ENCODE data around the gene RNF215.

The RNF215 gene

DNA sequence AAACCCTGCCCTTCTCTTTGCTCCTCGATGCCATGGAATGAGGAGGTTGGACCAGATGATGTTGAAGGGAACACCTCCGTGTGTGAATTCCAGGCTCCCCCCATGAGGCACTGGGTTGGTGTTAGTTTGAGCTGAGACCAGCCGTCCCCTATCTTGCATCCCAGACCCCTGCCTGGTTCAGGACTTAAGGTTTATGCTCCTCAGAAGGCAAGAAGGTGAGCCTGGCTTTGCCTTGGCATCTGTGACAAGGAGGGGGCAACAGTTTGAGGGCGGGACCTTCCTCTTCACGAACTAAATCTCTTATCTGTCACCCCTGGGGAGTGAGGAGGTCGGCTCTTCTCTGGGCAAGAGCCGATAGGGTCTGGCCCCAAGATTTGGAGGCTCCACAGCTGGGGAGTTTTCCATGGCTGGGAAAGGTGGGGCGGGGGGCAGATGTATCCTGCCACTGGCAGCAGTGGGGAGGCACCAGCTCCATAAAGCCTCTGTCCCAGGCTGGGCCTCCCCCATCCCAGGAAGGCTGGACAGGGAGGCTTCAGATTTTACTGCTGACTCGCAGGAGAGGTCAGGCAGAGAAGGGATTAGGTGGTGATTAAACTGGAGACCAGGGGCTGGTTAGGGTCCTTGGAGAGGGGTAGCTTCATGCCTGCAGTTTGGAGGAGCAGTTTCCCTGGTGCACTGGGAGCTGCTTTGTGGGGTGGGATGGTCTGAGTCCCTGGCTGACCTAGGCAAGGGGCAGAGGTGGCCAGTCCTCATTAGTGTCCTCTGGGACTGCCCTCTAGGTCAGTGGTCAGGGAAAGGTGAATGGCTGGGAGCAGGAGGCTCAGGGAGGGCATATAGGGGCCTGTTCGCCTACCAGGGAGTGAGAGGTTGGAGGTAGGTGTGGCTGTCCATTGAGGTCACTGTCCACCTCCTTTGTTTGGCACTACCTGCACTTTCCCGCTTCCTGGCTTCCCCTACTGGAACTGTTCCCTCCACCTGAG, 10.7 kb upstream of the RNF215 start:
- Mint-ChIP-seq H3K4me3 (peak overlapping the region; percentile 83), H3K27ac (no peak overlapping the region), H3K9me3 (no peaks in the 10 kb centered on the region), H3K36me3 (peaks cover 2% of the 10 kb centered on the region), H3K4me1 (peaks cover 44% of the 10 kb centered on the region), H3K27me3 (peaks cover 25% of the 10 kb centered on the region)
- no peak for DNase-seq
- CTCF ChIA-PET, result interaction anchor here (1.3 to 2.5 kb wide), 7 partner anchors 8 to 110 kb away, joined by 3 to 13 read pairs (median 5); partner anchors contain the start of gene MTFP1

DNA sequence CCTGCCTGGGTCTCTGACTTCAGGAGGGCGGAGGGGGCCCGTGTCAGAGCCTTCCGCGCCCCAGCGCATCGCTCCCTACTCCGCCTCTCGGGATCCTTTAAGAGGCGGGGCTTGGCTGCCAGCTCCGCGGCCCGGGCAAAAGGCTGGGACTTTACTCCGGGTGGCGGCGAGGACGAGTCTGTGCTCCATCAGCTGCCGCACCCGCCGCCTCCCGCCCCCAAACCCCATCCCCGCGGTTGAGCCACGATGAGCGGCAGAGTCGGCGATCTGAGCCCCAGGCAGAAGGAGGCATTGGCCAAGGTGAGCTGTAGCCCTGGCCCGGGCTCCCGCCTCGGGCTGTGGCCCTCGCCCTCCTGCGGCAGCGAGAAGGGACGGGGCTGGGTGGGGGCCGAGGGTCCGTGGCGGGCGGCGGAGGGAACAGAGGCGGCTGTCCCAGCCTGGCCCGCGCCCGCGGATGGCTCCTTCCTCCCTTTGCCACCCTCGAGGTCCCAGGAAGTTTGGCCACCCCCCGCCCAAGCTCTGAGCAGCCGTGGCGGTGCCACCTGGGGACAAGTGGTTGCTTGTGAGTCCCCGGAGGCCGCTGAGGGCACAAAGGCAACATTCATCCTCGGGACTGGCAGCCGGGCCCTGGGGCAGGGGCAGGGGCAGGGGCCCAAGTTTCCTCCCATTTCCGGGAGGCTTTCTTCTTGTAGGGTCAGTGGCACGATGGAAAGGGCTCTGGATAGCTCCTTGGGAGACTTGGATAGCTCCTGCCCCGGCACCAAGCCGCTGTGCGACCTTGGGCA, 9.9 kb upstream of the RNF215 start, which contains the start of gene SEC14L2:
TSS of gene SEC14L2 (plus strand) at position 148 of the 785 bp plus-strand sequence. CDS start at position 247, 99 bp downstream.
- Mint-ChIP-seq H3K4me3 (peak within 1 kb of the TSS; percentile 83), H3K36me3 (peaks cover 2% of the 10 kb centered on the region), H3K27me3 (peaks cover 25% of the 10 kb centered on the region), H3K4me1 (peaks cover 51% of the 10 kb centered on the region), H3K9me3 (no peaks in the 10 kb centered on the region), H3K27ac (no peak within 1 kb of the TSS)
- peak; percentile 80 for DNase-seq
- CTCF ChIA-PET, result interaction anchor here (1.3 to 2.5 kb wide), 7 partner anchors 15 to 109 kb away, joined by 3 to 13 read pairs (median 5); partner anchors contain the start of gene MTFP1

DNA sequence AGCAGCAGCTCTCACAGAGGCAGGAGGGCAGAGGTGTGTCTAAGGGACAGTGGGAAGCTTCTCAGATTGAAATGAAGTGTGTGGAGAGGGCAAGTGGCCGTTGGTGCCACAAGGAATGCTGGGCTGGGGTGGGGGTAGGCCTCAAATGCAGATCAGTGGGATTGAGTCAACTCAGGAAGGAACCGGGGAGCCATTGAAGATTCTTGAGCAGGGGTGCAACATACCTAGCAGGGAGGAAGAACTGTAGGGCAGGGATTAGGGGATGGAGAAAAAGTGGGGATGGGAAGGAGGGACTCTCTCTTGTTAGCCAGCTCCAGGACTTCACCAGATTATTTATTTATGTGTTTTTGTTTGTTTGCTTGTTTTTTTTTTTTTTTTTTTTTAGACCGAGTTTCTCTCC, 6.7 kb upstream of the RNF215 start:
- CTCF ChIA-PET, result interaction anchor here (1.5 to 6.8 kb wide), 4 partner anchors 31 to 131 kb away, joined by 3 to 81 read pairs (median 32); partner anchors contain the start of gene MTFP1
- Mint-ChIP-seq H3K36me3 (no peaks in the 10 kb centered on the region), H3K27me3 (peaks cover 25% of the 10 kb centered on the region), H3K9me3 (peaks cover 4% of the 10 kb centered on the region), H3K4me1 (peaks cover 60% of the 10 kb centered on the region), H3K27ac (peak overlapping the region; percentile 70), H3K4me3 (no peak overlapping the region)
- no peak for DNase-seq

DNA sequence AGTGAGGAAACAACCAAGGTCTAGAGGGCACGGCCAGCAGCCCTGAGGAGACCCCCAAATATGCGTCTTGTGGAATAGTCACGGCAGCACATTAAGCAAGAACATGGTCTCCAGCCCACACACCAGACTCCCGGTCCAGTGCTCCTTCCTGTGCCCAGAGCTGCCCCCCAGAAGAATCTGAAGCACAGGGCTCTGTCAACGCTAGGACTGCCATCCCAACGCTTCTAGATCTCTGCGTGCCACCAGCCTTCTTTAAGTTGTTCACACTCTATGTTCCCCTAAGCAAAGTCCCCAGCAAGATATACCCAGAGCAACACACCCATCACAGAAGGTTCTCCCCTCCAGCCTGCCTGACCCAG, 6.1 kb upstream of the RNF215 start:
- no peaks in the 10 kb centered on the region for H3K36me3 Mint-ChIP-seq

DNA sequence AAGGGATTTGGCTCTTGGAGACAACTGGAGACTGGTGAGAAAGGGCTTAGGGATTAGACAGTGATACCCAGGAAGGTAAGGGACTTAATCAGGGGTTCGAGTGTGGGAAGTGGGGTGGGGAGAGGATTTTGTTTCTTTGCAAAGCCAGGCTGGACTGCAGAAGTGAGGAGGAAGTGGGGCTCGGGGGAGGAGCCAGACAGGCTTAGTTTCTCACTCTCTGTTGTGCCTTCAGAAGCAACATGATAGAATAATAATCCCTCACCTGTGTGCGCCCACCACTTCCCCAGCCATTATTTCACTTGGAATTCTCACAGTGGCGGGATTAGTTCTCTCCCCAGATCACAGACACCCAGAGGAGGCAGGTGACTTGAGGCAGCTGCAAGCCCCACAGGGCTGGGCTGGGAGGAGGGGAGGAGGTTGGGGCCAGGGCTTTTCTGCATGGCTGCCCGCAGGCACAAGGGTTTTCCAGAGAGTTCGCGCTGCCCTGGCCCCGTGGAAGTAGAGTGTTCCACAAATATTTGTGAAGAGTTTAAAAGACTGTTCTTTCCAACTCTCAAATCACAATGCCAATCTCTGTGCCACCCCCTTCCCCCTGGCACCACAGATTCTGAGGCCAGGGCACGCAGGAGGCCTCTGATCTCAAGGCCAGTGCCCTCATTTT, 5.6 kb upstream of the RNF215 start:
- no peaks in the 10 kb centered on the region for H3K36me3 Mint-ChIP-seq
- H3K4me1 Mint-ChIP-seq, result peaks cover 54% of the 10 kb centered on the region
- DNase-seq, result no peak
- H3K4me3 Mint-ChIP-seq, result no peak overlapping the region
- peak overlapping the region; percentile 40 for H3K27ac Mint-ChIP-seq
- CTCF ChIA-PET, result interaction anchor here (0.7 to 9.6 kb wide), 10 partner anchors 32 to 362 kb away, joined by 3 to 252 read pairs (median 6); partner anchors contain the start of genes CASTOR1 and MTFP1
- H3K27me3 Mint-ChIP-seq, result peaks cover 16% of the 10 kb centered on the region
- H3K9me3 Mint-ChIP-seq, result peaks cover 4% of the 10 kb centered on the region

More for the DNA sequence above, 6.1 kb upstream of the RNF215 start:
- no peak for DNase-seq
- Mint-ChIP-seq H3K27ac (no peak overlapping the region), H3K4me3 (no peak overlapping the region), H3K9me3 (peaks cover 4% of the 10 kb centered on the region), H3K4me1 (peaks cover 58% of the 10 kb centered on the region), H3K27me3 (peaks cover 21% of the 10 kb centered on the region)
- CTCF ChIA-PET, result interaction anchor here (1.5 to 6.8 kb wide), 3 partner anchors 31 to 105 kb away, joined by 6 to 81 read pairs (median 57); partner anchors contain the start of gene MTFP1

DNA sequence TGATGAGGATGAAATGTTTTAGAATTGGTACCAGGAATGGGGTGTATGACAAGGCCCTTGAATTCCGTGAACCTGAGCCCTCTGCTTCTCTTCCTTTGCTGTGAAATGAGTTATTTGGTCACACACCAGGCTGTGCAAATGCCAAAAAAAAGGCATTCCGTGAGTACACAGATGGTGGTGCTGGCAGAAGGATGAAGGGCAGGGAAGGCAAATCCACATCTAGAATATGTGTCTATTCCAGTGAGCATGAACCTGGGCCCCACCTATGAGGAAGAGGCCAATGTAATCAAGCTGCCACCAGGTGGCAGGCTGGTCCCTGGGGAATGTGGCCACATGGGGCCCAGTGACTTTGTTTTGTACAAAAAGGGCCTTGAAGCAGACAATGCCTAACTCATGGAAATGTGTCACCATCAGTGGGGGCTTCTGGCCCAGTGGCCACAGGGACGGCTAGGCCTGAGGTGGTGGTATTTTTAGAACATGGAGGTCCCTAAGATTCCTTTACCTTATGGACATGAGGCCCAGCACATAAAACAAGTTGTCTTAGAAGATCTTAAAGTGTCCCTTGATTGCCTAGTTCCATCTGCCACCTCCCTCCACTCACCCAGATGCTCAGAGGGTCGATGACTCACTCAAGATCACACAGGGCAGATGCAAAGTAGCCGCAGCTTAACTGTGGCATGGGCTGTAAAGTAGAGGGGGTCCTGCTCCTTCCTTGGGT, 3.9 kb upstream of the RNF215 start:
- H3K4me3 Mint-ChIP-seq, result no peak overlapping the region
- H3K9me3 Mint-ChIP-seq, result peaks cover 4% of the 10 kb centered on the region
- peaks cover 55% of the 10 kb centered on the region for H3K4me1 Mint-ChIP-seq
- DNase-seq, result peak; percentile 85
- no peaks in the 10 kb centered on the region for H3K36me3 Mint-ChIP-seq
- peak overlapping the region; percentile 78 for H3K27ac Mint-ChIP-seq
- CTCF ChIA-PET, result interaction anchor here (0.6 to 9.6 kb wide), 23 partner anchors 8 to 364 kb away, joined by 3 to 252 read pairs (median 4); partner anchors contain the start of genes CASTOR1 and MTFP1
- peaks cover 12% of the 10 kb centered on the region for H3K27me3 Mint-ChIP-seq

DNA sequence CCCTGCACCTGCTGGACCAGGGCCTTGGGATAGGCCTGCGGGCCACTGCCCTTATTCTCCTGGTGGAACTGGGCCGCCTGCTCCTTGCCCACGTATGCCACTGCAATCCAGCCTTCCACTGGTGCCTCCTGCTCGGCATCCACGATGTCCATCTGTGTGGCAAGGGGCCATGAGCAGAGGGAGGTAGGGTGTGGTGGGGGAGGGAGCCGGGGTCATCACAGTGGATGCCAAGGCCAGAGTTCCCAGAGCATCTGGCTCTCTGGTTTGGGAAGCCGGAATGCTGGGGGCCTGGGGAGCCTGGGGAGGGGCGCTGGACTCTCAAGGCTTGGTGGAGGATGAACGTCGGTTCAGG, 627 bp downstream of the RNF215 start:
- CTCF ChIA-PET, result interaction anchor here (0.8 to 9.6 kb wide), 6 partner anchors 18 to 280 kb away, joined by 4 to 252 read pairs (median 5); partner anchors contain the start of gene CASTOR1
- Mint-ChIP-seq H3K4me1 (peaks cover 25% of the 10 kb centered on the region), H3K4me3 (peak overlapping the region; percentile 78), H3K9me3 (peaks cover 4% of the 10 kb centered on the region), H3K36me3 (no peaks in the 10 kb centered on the region), H3K27ac (peak overlapping the region; percentile 28), H3K27me3 (peaks cover 16% of the 10 kb centered on the region)
- DNase-seq, result no peak

DNA sequence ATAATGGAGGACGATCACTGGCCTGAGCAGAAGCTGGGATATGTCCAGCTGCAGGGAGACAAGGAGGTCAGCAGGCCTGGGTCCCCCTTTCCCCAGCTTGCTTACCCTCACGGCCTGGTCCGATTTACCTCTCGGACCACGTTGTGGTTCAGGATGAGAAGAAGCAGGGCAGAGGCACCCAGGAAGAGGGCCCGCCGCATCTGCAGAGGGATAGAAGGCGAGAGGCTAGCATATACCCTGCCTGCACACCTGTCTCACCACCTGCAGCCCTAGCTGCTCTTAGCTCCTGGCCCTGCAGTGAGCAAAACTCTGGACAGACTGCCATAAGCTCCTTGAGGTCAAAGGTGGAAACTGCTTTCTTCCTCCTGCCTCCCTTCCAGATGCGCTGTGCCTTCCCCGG, 1.3 kb downstream of the RNF215 start:
- DNase-seq, result no peak
- peaks cover 20% of the 10 kb centered on the region for H3K27me3 Mint-ChIP-seq
- CTCF ChIA-PET, result interaction anchor here (0.7 to 9.6 kb wide), 8 partner anchors 17 to 278 kb away, joined by 3 to 252 read pairs (median 4); partner anchors contain the start of gene CASTOR1
- H3K4me1 Mint-ChIP-seq, result peaks cover 19% of the 10 kb centered on the region
- peaks cover 4% of the 10 kb centered on the region for H3K9me3 Mint-ChIP-seq
- no peaks in the 10 kb centered on the region for H3K36me3 Mint-ChIP-seq
- H3K27ac Mint-ChIP-seq, result no peak overlapping the region
- peak overlapping the region; percentile 78 for H3K4me3 Mint-ChIP-seq

DNA sequence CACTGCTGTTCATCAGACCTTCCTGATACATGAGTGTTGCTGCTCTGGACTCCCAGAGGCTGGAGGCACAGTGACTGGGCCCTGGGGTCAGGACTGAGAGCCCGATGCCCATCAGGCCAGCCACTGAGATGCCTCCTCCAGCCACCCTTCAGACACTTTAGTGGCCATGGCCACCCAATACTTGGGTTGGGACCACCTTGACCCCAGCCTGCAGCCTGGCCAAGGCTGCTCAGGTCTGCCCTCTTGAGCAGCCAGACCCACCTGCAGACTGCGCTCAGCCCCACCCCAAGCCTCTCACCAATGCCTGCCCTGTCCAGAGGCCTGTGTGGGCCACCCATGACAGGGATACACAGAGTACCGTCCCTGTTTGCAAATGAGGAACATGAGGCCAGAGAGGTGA, 4.2 kb downstream of the RNF215 start:
- CTCF ChIA-PET, result interaction anchor here (2.1 to 9.6 kb wide), 2 partner anchors 95 kb away, joined by 18 to 252 read pairs; partner anchors contain the start of gene CASTOR1
- H3K27ac Mint-ChIP-seq, result no peak overlapping the region
- no peaks in the 10 kb centered on the region for H3K36me3 Mint-ChIP-seq
- no peak overlapping the region for H3K4me3 Mint-ChIP-seq
- no peak for DNase-seq
- peaks cover 23% of the 10 kb centered on the region for H3K27me3 Mint-ChIP-seq
- H3K4me1 Mint-ChIP-seq, result peaks cover 12% of the 10 kb centered on the region
- no peaks in the 10 kb centered on the region for H3K9me3 Mint-ChIP-seq

DNA sequence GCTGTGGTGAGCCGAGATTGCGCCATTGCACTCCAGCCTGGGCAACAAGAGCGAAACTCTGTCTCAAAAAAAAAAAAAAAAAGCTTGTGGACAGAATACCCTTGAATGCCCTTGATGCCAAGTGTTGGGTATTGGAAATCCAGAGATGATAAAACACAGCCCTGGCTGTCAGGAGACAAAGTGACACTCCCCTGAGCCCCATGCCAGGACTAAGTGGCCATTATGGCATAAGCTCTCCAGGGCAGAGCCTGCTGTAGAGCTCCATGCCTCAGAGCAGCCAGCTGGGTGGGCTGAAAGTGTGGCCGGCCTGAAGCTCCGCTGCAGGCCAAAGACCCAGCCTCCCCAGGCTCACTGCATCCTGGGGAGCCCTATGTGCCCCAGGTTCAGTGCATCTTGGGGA, 4.9 kb downstream of the RNF215 start:
- peaks cover 19% of the 10 kb centered on the region for H3K27me3 Mint-ChIP-seq
- no peak overlapping the region for H3K4me3 Mint-ChIP-seq
- DNase-seq, result no peak
- no peaks in the 10 kb centered on the region for H3K36me3 Mint-ChIP-seq
- H3K4me1 Mint-ChIP-seq, result peaks cover 9% of the 10 kb centered on the region
- no peaks in the 10 kb centered on the region for H3K9me3 Mint-ChIP-seq
- CTCF ChIA-PET, result interaction anchor here (2.1 to 2.4 kb wide), 2 partner anchors 9 to 95 kb away, joined by 13 to 18 read pairs; no protein-coding TSS in a partner anchor
- no peak overlapping the region for H3K27ac Mint-ChIP-seq

DNA sequence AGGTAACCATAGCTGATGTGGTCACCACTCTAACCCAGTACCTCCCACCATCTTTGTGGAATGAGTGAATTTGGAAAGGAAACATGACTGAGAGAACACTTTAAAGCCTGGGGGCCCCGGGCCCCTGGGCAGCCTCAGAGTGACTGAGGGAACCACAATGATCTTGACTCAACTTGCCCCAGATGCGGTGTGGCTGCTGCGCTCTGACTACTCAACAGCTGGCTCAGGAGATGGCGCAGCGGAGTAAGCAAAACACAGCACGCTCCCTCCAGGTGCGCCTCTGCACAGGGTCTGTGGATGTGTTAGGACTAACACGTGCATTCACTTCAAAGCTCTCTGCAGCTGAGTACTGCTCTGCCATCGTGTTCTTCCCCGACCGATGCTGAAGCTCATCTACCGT, 5.9 kb downstream of the RNF215 start:
- Mint-ChIP-seq H3K36me3 (no peaks in the 10 kb centered on the region), H3K27ac (no peak overlapping the region)

DNA sequence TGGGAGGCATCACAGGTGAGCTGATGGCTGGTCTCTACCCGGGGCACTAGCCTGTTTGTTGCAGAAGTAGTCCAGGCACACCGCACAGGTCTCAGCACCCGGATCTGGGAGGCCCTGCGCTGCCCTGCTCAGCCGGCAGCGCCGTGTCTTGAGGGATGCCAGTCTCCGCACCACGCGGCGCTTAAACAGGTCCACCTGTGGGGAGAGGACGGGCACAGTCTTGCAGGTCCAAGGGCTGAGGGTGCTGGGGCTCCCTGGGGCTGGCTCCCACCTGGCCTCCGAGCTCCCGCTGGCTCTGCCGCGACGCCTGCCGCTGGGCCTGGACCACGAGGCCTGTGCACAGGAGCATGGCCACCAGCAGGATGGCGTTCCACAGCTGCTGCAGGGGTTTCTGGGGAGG, 7.2 kb downstream of the RNF215 start:
- H3K4me1 Mint-ChIP-seq, result no peaks in the 10 kb centered on the region
- peaks cover 10% of the 10 kb centered on the region for H3K27me3 Mint-ChIP-seq
- H3K9me3 Mint-ChIP-seq, result no peaks in the 10 kb centered on the region
- CTCF ChIA-PET, result interaction anchor here (1.8 to 2.4 kb wide), 2 partner anchors 11 to 92 kb away, joined by 9 to 13 read pairs; no protein-coding TSS in a partner anchor
- H3K27ac Mint-ChIP-seq, result no peak overlapping the region
- no peak overlapping the region for H3K4me3 Mint-ChIP-seq
- DNase-seq, result no peak
- H3K36me3 Mint-ChIP-seq, result no peaks in the 10 kb centered on the region

More for the DNA sequence above, 5.9 kb downstream of the RNF215 start:
- H3K27me3 Mint-ChIP-seq, result peaks cover 12% of the 10 kb centered on the region
- no peaks in the 10 kb centered on the region for H3K9me3 Mint-ChIP-seq
- H3K4me1 Mint-ChIP-seq, result peaks cover 2% of the 10 kb centered on the region
- CTCF ChIA-PET, result interaction anchor here (2.1 to 2.4 kb wide), 2 partner anchors 10 to 93 kb away, joined by 13 to 18 read pairs; no protein-coding TSS in a partner anchor
- no peak for DNase-seq
- no peak overlapping the region for H3K4me3 Mint-ChIP-seq

Data from activated naive CD4-positive, alpha-beta T cell treated with anti-CD3 and anti-CD28 coated beads, Interleukin-2, amount 10 ng/mL, durations not matched to agents 7 days and 5 days (primary cell).